Stimulated activated CD4-positive, alpha-beta T cell treated with anti-CD3 and anti-CD28 coated beads, Interleukin-2, amount 100 ng/mL, for 48 hours (primary cell): Measurements from ENCODE around the gene SLC29A3.
"Not testable (repeated sequence)": the region's sequence is repeated elsewhere in the genome, so short reads cannot be mapped to it uniquely, and the experiment has no call there.

Source experiments
- DNase-seq, 2 donors: peaks; one replicate each; pipeline ENCODE4 v3.0.0-alpha.2; 2020

SLC29A3 gene

GRCh38 chr10:71284544-71285179, 34.4 kb upstream of the SLC29A3 start:
- no peak for DNase-seq

GRCh38 chr10:71285180-71285545, 33.9 kb upstream of the SLC29A3 start:
- DNase-seq, result peak; percentile 24 to 40

- DNase-seq, result no peak
Measured at GRCh38 chr10:71285986-71286385, 33.1 kb upstream of the SLC29A3 start.

- no peak for DNase-seq
Measured at GRCh38 chr10:71286521-71287294, 32.4 kb upstream of the SLC29A3 start.

GRCh38 chr10:71287456-71287855, 31.6 kb upstream of the SLC29A3 start:
- DNase-seq, result no peak

- DNase-seq, result no peak
Measured at GRCh38 chr10:71288461-71288860, 30.6 kb upstream of the SLC29A3 start.

GRCh38 chr10:71289421-71290130, 29.5 kb upstream of the SLC29A3 start:
- DNase-seq, result no peak

GRCh38 chr10:71290331-71290730, 28.7 kb upstream of the SLC29A3 start:
- no peak for DNase-seq

- no peak for DNase-seq
Measured at GRCh38 chr10:71290806-71291527, 28.1 kb upstream of the SLC29A3 start.

DNA sequence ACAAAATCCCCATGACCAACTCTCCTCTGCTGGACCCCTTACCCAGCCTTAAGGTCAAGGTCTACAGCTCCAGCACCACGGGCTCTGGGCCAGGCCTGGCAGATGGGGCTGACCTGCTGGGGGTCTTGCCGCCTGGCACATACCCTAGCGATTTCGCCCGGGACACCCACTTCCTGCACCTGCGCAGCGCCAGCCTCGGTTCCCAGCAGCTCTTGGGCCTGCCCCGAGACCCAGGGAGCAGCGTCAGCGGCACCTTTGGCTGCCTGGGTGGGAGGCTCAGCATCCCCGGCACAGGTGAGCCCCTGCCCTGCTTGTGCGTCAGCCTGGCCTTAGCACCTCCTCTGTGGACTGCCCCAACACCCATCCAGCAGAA, 27.5 kb upstream of the SLC29A3 start:
- no peak for DNase-seq

- no peak for DNase-seq
Measured at GRCh38 chr10:71292624-71293445, 26.2 kb upstream of the SLC29A3 start.

GRCh38 chr10:71293446-71294084, 25.5 kb upstream of the SLC29A3 start:
- no peak for DNase-seq

DNA sequence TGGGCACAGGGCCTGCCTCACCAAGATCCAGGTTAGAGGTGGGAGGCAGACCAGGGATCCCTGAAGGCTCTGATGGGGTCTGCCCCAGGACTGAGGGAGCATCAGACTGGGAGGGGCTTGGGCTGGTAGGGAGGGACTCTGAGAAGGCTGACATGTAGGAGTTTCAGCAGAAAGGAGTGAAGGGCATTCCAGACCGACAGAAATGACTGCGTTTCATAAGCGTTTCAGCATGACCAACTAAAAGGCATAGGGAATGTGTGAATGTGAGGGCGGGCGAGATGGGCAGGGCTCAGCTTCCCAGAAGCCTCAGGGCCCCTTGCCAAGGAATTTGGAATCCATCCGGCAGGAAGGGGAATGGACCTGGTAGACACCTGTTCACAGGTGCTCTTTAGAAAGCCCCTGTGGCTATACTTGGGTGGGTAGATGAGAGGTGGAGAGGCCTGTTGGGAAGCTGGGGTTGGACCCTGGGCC, 24.9 kb upstream of the SLC29A3 start:
- no peak for DNase-seq

GRCh38 chr10:71294856-71295255, 24.2 kb upstream of the SLC29A3 start:
- no peak for DNase-seq

- DNase-seq, result no peak
Measured at GRCh38 chr10:71295641-71296040, 23.4 kb upstream of the SLC29A3 start.

GRCh38 chr10:71296086-71296485, 23.0 kb upstream of the SLC29A3 start:
- no peak for DNase-seq

GRCh38 chr10:71296811-71297210, 22.2 kb upstream of the SLC29A3 start:
- not testable (repeated sequence) for DNase-seq

GRCh38 chr10:71297343-71297742, 21.7 kb upstream of the SLC29A3 start:
- DNase-seq, result no peak

GRCh38 chr10:71299071-71299785, 19.8 kb upstream of the SLC29A3 start:
- DNase-seq, result no peak

- DNase-seq, result no peak
Measured at GRCh38 chr10:71300555-71301370, 18.3 kb upstream of the SLC29A3 start.
